MM.1S (cell line): ENCODE results near the gene EEA1.

ENCODE experiments used
- DNase-seq: peaks from one replicate; pipeline ENCODE4 v3.0.0-alpha.2; 2015
- H2AFZ ChIP-seq: fragments of 300-600 bp; sonication (generic); 2 replicates; pipeline ENCODE4 v1.6.0; 2016; ENCODE audit warnings: antibody characterized with exemption, low read length
- H3F3A ChIP-seq: fragments of 300-600 bp; sonication (generic); 2 replicates; pipeline ENCODE4 v1.6.1; 2016; ENCODE audit warnings: mild to moderate bottlenecking, antibody characterized with exemption, low read length, moderate library complexity, mixed read lengths; ENCODE audit not compliant: insufficient read depth
- H3K27ac ChIP-seq: fragments of 300-600 bp; sonication (generic); 2 replicates; pipeline ENCODE4 v1.5.1; 2016; ENCODE audit warnings: mild to moderate bottlenecking, low read length
- H3K27me3 ChIP-seq: fragments of 300-600 bp; sonication (generic); replicated peaks from 2 replicates; pipeline ENCODE4 v1.6.0; 2016; ENCODE audit warnings: low read length; ENCODE audit not compliant: insufficient read depth
- H3K36me3 ChIP-seq: fragments of 300-600 bp; sonication (generic); replicated peaks from 2 replicates; pipeline ENCODE4 v1.6.1; 2016; ENCODE audit warnings: mild to moderate bottlenecking, low read length, mixed read lengths; ENCODE audit not compliant: insufficient read depth
- H3K4me1 ChIP-seq: fragments of 300-600 bp; sonication (generic); 2 replicates; pipeline ENCODE4 v1.6.1; 2016; ENCODE audit warnings: low read length, mixed read lengths
- H3K4me2 ChIP-seq: fragments of 300-600 bp; sonication (generic); 2 replicates; pipeline ENCODE4 v1.6.0; 2016; ENCODE audit warnings: low read depth, low read length
- H3K4me3 ChIP-seq: fragments of 300-600 bp; sonication (generic); 2 replicates; pipeline ENCODE4 v1.5.1; 2016; ENCODE audit warnings: low read length, mixed read lengths
- H3K79me2 ChIP-seq: fragments of 300-600 bp; sonication (generic); 2 replicates; pipeline ENCODE4 v1.6.1; 2016; ENCODE audit warnings: mixed run types, low read length, mixed read lengths
- H3K9ac ChIP-seq: fragments of 300-600 bp; sonication (generic); 2 replicates; pipeline ENCODE4 v1.6.1; 2016; ENCODE audit warnings: low read length, mixed read lengths
- H3K9me2 ChIP-seq: fragments of 300-600 bp; sonication (generic); replicated peaks from 2 replicates; pipeline ENCODE4 v1.6.1; 2016; ENCODE audit warnings: mild to moderate bottlenecking, low read length, mixed read lengths; ENCODE audit not compliant: insufficient read depth
- H3K9me3 ChIP-seq: fragments of 300-600 bp; sonication (generic); replicated peaks from 2 replicates; pipeline ENCODE4 v1.6.1; 2016; ENCODE audit warnings: mild to moderate bottlenecking, low read length, mixed read lengths; ENCODE audit not compliant: insufficient read depth
- H4K20me1 ChIP-seq: fragments of 300-600 bp; sonication (generic); 2 replicates; pipeline ENCODE4 v1.6.1; 2016; ENCODE audit warnings: mild to moderate bottlenecking, low read length, moderate library complexity, mixed read lengths; ENCODE audit not compliant: insufficient read depth
- EZH2 ChIP-seq: fragments of 300-600 bp; sonication (generic); optimal IDR thresholded peaks from 2 replicates; pipeline ENCODE3; 2017; ENCODE audit warnings: low read depth, mild to moderate bottlenecking, antibody characterized with exemption, low read length, mixed read lengths
- EZH2phosphoT487 ChIP-seq: fragments of 300-600 bp; sonication (generic); IDR thresholded peaks from 2 replicates; pipeline ENCODE4 v1.6.1; 2018; ENCODE audit warnings: antibody characterized with exemption, low read length
- TF ChIP-seq, protein P1 (sequence below): fragments of 300-600 bp; sonication (generic); IDR thresholded peaks from 2 replicates; pipeline ENCODE4 v1.5.1; 2016; ENCODE audit warnings: antibody characterized with exemption, low read length, mixed read lengths

EEA1 gene

GRCh38 chr12:92953747-92954146 lies 24.7 kb upstream of the EEA1 start:
- H3K9me2 ChIP-seq: no peaks in the 10 kb centered on the region
- DNase-seq: peak; percentile 10
- TF ChIP-seq EZH2 (no peak), EZH2phosphoT487 (no peak)
- TF ChIP-seq, protein P1, sequence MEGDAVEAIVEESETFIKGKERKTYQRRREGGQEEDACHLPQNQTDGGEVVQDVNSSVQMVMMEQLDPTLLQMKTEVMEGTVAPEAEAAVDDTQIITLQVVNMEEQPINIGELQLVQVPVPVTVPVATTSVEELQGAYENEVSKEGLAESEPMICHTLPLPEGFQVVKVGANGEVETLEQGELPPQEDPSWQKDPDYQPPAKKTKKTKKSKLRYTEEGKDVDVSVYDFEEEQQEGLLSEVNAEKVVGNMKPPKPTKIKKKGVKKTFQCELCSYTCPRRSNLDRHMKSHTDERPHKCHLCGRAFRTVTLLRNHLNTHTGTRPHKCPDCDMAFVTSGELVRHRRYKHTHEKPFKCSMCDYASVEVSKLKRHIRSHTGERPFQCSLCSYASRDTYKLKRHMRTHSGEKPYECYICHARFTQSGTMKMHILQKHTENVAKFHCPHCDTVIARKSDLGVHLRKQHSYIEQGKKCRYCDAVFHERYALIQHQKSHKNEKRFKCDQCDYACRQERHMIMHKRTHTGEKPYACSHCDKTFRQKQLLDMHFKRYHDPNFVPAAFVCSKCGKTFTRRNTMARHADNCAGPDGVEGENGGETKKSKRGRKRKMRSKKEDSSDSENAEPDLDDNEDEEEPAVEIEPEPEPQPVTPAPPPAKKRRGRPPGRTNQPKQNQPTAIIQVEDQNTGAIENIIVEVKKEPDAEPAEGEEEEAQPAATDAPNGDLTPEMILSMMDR: no peak; the same call in 1 of the 2 replicates
- H3K4me1 ChIP-seq: no peaks in the 10 kb centered on the region
- no peaks in the 10 kb centered on the region for H3K27me3 ChIP-seq
- H3K4me2 ChIP-seq: no peak overlapping the region
- no peaks in the 10 kb centered on the region for H3F3A ChIP-seq
- H3K4me3 ChIP-seq: no peak overlapping the region
- H3K27ac ChIP-seq: no peak overlapping the region
- H3K36me3 ChIP-seq: no peaks in the 10 kb centered on the region
- no peak overlapping the region for H3K9ac ChIP-seq
- no peaks in the 10 kb centered on the region for H4K20me1 ChIP-seq
- no peaks in the 10 kb centered on the region for H3K9me3 ChIP-seq
- no peak overlapping the region for H2AFZ ChIP-seq
- no peaks in the 10 kb centered on the region for H3K79me2 ChIP-seq

DNA sequence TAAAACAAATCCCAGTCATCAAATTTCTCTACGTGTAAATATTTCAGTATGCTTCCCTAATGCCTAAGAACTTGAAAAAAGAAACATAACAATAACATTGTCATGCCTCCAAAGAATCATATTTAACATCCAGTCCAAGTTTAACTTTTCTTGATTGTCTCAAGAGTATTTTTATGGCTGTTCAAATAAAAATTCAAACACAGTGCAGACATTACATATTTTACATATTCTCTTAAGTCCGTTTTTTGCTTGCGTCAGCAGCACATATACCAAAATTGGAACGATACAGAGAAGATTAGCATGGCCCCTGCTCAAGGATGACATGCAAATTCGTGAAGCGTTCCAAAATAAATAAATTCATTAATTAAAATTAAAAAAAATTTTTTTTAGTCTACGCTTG lies 23.3 kb upstream of the EEA1 start:
- TF ChIP-seq EZH2phosphoT487 (no peak), EZH2 (no peak)
- TF ChIP-seq, protein P1: no peak
- H3K79me2 ChIP-seq: no peaks in the 10 kb centered on the region
- no peaks in the 10 kb centered on the region for H4K20me1 ChIP-seq
- H3K9ac ChIP-seq: no peak overlapping the region
- no peaks in the 10 kb centered on the region for H3K9me2 ChIP-seq
- no peaks in the 10 kb centered on the region for H3K27me3 ChIP-seq
- H3K4me2 ChIP-seq: no peak overlapping the region
- no peak overlapping the region for H3K27ac ChIP-seq
- DNase-seq: no peak
- H3F3A ChIP-seq: no peaks in the 10 kb centered on the region
- no peaks in the 10 kb centered on the region for H3K4me1 ChIP-seq
- H3K4me3 ChIP-seq: no peak overlapping the region
- H3K36me3 ChIP-seq: no peaks in the 10 kb centered on the region
- no peak overlapping the region for H2AFZ ChIP-seq
- H3K9me3 ChIP-seq: no peaks in the 10 kb centered on the region

GRCh38 chr12:92951006-92951405 lies 21.9 kb upstream of the EEA1 start:
- no peak for DNase-seq
- H3K9ac ChIP-seq: no peak overlapping the region
- no peaks in the 10 kb centered on the region for H3K4me1 ChIP-seq
- no peaks in the 10 kb centered on the region for H3F3A ChIP-seq
- no peak overlapping the region for H2AFZ ChIP-seq
- TF ChIP-seq EZH2phosphoT487 (no peak), EZH2 (no peak)
- TF ChIP-seq, protein P1: no peak
- H3K4me2 ChIP-seq: no peak overlapping the region
- H3K36me3 ChIP-seq: no peaks in the 10 kb centered on the region
- H3K4me3 ChIP-seq: no peak overlapping the region
- H3K27ac ChIP-seq: no peak overlapping the region
- no peaks in the 10 kb centered on the region for H3K9me3 ChIP-seq
- no peaks in the 10 kb centered on the region for H4K20me1 ChIP-seq
- no peaks in the 10 kb centered on the region for H3K27me3 ChIP-seq
- no peaks in the 10 kb centered on the region for H3K79me2 ChIP-seq
- H3K9me2 ChIP-seq: no peaks in the 10 kb centered on the region

DNA sequence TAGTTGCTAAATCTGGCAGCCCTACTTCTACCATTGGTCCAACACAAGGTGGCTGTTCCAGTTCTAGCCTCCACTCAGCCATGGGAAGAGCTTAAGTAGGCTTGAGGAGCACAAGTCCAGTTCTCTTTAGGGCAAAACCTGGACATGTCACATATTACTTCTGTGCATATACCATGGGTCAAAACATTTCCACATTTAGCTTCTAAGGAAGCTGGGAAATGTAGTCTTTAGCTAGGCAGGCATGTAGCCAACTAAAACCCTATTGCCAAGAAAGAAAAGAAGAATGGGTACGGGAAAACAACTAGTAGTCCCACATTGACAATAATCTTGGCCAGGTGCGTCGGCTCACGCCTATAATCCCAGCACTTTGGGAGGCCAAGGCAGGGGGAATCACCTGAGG lies 20.9 kb upstream of the EEA1 start:
- TF ChIP-seq EZH2 (no peak), EZH2phosphoT487 (no peak)
- TF ChIP-seq, protein P1: no peak
- Histone ChIP-seq H3K27ac (no peak overlapping the region), H3K9ac (no peak overlapping the region), H2AFZ (no peak overlapping the region), H3K9me2 (no peaks in the 10 kb centered on the region), H3K9me3 (no peaks in the 10 kb centered on the region), H3K4me3 (no peak overlapping the region), H3K36me3 (no peaks in the 10 kb centered on the region), H3K4me1 (no peaks in the 10 kb centered on the region), H3K4me2 (no peak overlapping the region), H3K27me3 (no peaks in the 10 kb centered on the region), H3K79me2 (no peaks in the 10 kb centered on the region), H4K20me1 (no peaks in the 10 kb centered on the region), H3F3A (no peaks in the 10 kb centered on the region)
- DNase-seq: no peak
